ENCODE results near the gene C19orf33. TPM values are rescaled to one million over a fixed set of nuclear protein-coding genes. Genes with fewer than 3 reads are reported as not detected.

Gene C19orf33
- total and polyA plus RNA-seq, 2 experiments from 2014 or later: 58.9 to 72.2 TPM

- no peak for TF ChIP-seq ZNF331 (CRISPR knock-in tag; IDR thresholded peaks at IDR 0.05; ENCODE audit: low read depth)
- no peak for TF ChIP-seq NANOG (IDR thresholded peaks at IDR 0.05; ENCODE audit: borderline replicate concordance)
- TF ChIP-seq CREB1 (CRISPR knock-in tag; IDR thresholded peaks at IDR 0.05; ENCODE audit: low read depth): no peak
- TF ChIP-seq EZH2 (IDR thresholded peaks at IDR 0.05; ENCODE audit: low read depth, unreplicated experiment): no peak
- no peak for TF ChIP-seq EZH2phosphoT487 (IDR thresholded peaks at IDR 0.05; ENCODE audit: unreplicated experiment)
- no peak for TF ChIP-seq ZNF462 (CRISPR knock-in tag; IDR thresholded peaks at IDR 0.05)
- TF ChIP-seq JUNB (IDR thresholded peaks at IDR 0.05; ENCODE audit: unreplicated experiment): no peak
- no peak for TF ChIP-seq STAT1 (IDR thresholded peaks at IDR 0.05; ENCODE audit: unreplicated experiment)
- TF ChIP-seq CTCF (conservative IDR thresholded peaks at IDR 0.05; ENCODE audit: low read depth in 2 of 2): no peak
- TF ChIP-seq POLR2AphosphoS5 (IDR thresholded peaks at IDR 0.05; ENCODE audit: low read depth): no peak
- TF ChIP-seq REST (IDR thresholded peaks at IDR 0.05; ENCODE audit: unreplicated experiment): no peak
- TF ChIP-seq ZNF114 (CRISPR knock-in tag; IDR thresholded peaks at IDR 0.05): no peak
- peak overlapping the region; percentile 89 for H3K4me3 ChIP-seq
- H3K27me3 ChIP-seq (ENCODE audit: insufficient read depth): peaks cover 36% of the 10 kb centered on the region
- H3K36me3 ChIP-seq (ENCODE audit: insufficient read depth): no peaks in the 10 kb centered on the region
- DNase-seq (ENCODE audit: low spot score): no peak
- Mint-ChIP-seq H3K9me3 (no peaks in the 10 kb centered on the region), H3K27me3 (ENCODE audit: insufficient read depth, low read depth, poor library complexity) (peaks cover 45% of the 10 kb centered on the region), H3K36me3 (ENCODE audit: low read depth) (no peaks in the 10 kb centered on the region; the same call in 2 of the 3 replicates), H3K4me3 (peak overlapping the region; percentile 77; the same call in 2 of the 3 replicates), H3K4me1 (peaks cover 25% of the 10 kb centered on the region), H3K27ac (no peak overlapping the region)
- no peaks in the 10 kb centered on the region; the same call in 1 of the 2 replicates for H4K20me1 ChIP-seq (replicated peaks; ENCODE audit: insufficient read depth)
- no peak overlapping the region for H3K27ac ChIP-seq (ENCODE audit: low read depth)
- peaks cover 8% of the 10 kb centered on the region; the same call in 1 of the 2 replicates for H3K79me2 ChIP-seq (replicated peaks; ENCODE audit: insufficient read depth)
- H3K9me2 ChIP-seq (ENCODE audit: insufficient read depth): no peaks in the 10 kb centered on the region
- ATAC-seq: no peak
- 0 out of 2 replicates have a peak overlapping the region, but pooled peaks have one; percentile 97 for H2AFZ ChIP-seq
- H3K4me1 ChIP-seq (ENCODE audit: insufficient read depth): peaks cover 5% of the 10 kb centered on the region; the same call in 1 of the 2 replicates
- H3F3A ChIP-seq (replicated peaks; ENCODE audit: low read depth): peaks cover 15% of the 10 kb centered on the region
- peak overlapping the region; percentile 98 for H3K4me2 ChIP-seq
Observed at GRCh38 chr19:38318660-38319059, 14.6 kb downstream of the C19orf33 start.

All from GM23338 (cell line).